Measurements from ENCODE around the gene VPS41.

- TF ChIP-seq CTCF (IDR thresholded peaks at IDR 0.05), result no peak
- no peak for TF ChIP-seq POLR2A (IDR thresholded peaks at IDR 0.05)
These were observed 53.1 kb downstream of the VPS41 start for GRCh38 chr7:38855867-38856266.
